Esophagus muscularis mucosa (tissue), 4 donors: ENCODE results near the gene LOC128125822.

Experiments used
- CTCF ChIP-seq, 3 experiments: fragments of 200-600 bp in 2 of 3; fragments of 450-650 bp in 1 of 3; sonication (generic) in 2 of 3; IDR thresholded peaks; one replicate each; pipeline ENCODE4 v1.5.1; 2017 to 2019; ENCODE audit warnings: antibody characterized with exemption in 3 of 3, mild to moderate bottlenecking in 2 of 3, moderate library complexity in 1 of 3
- EP300 ChIP-seq: sonication (generic); formaldehyde crosslinking; IDR thresholded peaks from one replicate; pipeline ENCODE4 v1.6.1; 2017; ENCODE audit warnings: antibody characterized with exemption
- POLR2AphosphoS5 ChIP-seq, 2 donors: sonication (generic); formaldehyde crosslinking; IDR thresholded peaks; one replicate each; pipeline ENCODE4 v1.6.1; 2017; ENCODE audit warnings: antibody characterized with exemption in 2 of 2

DNA sequence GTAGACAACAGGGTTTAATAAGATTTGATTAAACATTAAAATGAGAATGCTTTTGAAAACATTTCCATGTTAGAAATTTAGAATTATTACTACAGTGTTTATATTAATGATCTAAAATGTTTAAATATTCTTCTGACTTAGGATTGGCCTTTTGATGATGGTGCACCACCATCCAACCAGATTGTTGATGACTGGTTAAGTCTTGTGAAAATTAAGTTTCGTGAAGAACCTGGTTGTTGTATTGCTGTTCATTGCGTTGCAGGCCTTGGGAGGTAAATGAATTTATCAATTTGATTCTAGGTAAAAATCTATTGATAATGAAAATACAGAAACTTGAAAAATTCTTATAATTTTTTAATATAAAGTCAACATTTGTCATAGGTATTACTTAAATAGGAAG lies 6.5 kb downstream of the LOC128125822 start:
- no peak for TF ChIP-seq CTCF (IDR thresholded peaks at IDR 0.05)
- TF ChIP-seq POLR2AphosphoS5 (IDR thresholded peaks at IDR 0.05) = no peak
- no peak for TF ChIP-seq EP300
